GM12873 (cell line): ENCODE measurements around the gene INHBC.

Source experiments
- CTCF ChIP-seq: IDR thresholded peaks from 2 replicates; pipeline ENCODE4 v1.5.1; 2012; ENCODE audit warnings: low read depth, mild to moderate bottlenecking, moderate library complexity, low read length, control low read depth; ENCODE audit not compliant: insufficient read depth; ENCODE audit errors: missing control alignments

INHBC gene

GRCh38 chr12:57454566-57455373, 20.2 kb downstream of the INHBC start, which contains the start of gene INHBE:
Gene INHBE (plus strand): TSS chr12:57455307. CDS start chr12:57455537, 230 bp downstream.
- TF ChIP-seq CTCF: no peak

DNA sequence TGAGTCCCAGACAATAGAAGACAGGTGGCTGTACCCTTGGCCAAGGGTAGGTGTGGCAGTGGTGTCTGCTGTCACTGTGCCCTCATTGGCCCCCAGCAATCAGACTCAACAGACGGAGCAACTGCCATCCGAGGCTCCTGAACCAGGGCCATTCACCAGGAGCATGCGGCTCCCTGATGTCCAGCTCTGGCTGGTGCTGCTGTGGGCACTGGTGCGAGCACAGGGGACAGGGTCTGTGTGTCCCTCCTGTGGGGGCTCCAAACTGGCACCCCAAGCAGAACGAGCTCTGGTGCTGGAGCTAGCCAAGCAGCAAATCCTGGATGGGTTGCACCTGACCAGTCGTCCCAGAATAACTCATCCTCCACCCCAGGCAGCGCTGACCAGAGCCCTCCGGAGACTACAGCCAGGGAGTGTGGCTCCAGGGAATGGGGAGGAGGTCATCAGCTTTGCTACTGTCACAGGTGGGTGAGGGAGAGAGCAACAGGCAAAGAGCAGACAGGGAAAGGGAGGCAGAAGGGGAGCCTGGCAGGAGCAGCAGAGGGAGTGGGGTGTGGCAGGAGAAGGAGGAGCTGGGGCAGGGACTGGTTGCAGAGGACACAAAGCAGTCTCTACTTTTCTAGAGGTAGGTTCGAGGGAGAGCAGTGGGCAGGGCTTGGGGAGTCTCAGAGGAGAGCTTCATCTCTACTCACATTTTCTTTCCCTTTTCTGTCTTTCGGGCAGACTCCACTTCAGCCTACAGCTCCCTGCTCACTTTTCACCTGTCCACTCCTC, 21.0 kb downstream of the INHBC start:
- TF ChIP-seq CTCF: no peak

DNA sequence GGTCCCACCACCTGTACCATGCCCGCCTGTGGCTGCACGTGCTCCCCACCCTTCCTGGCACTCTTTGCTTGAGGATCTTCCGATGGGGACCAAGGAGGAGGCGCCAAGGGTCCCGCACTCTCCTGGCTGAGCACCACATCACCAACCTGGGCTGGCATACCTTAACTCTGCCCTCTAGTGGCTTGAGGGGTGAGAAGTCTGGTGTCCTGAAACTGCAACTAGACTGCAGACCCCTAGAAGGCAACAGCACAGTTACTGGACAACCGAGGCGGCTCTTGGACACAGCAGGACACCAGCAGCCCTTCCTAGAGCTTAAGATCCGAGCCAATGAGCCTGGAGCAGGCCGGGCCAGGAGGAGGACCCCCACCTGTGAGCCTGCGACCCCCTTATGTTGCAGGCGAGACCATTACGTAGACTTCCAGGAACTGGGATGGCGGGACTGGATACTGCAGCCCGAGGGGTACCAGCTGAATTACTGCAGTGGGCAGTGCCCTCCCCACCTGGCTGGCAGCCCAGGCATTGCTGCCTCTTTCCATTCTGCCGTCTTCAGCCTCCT, 21.6 kb downstream of the INHBC start:
- peak; percentile 89 for TF ChIP-seq CTCF

DNA sequence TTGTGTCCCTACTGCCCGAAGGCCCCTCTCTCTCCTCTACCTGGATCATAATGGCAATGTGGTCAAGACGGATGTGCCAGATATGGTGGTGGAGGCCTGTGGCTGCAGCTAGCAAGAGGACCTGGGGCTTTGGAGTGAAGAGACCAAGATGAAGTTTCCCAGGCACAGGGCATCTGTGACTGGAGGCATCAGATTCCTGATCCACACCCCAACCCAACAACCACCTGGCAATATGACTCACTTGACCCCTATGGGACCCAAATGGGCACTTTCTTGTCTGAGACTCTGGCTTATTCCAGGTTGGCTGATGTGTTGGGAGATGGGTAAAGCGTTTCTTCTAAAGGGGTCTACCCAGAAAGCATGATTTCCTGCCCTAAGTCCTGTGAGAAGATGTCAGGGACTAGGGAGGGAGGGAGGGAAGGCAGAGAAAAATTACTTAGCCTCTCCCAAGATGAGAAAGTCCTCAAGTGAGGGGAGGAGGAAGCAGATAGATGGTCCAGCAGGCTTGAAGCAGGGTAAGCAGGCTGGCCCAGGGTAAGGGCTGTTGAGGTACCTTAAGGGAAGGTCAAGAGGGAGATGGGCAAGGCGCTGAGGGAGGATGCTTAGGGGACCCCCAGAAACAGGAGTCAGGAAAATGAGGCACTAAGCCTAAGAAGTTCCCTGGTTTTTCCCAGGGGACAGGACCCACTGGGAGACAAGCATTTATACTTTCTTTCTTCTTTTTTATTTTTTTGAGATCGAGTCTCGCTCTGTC, 22.3 kb downstream of the INHBC start:
- no peak for TF ChIP-seq CTCF

GRCh38 chr12:57458665-57459054, 24.1 kb downstream of the INHBC start:
- no peak for TF ChIP-seq CTCF

- TF ChIP-seq CTCF: peak; percentile 97
Observed at GRCh38 chr12:57459055-57459749, 24.6 kb downstream of the INHBC start.
